Panc1 (cell line): ENCODE data around the gene ZBTB7C. TPM values are rescaled to one million over a fixed set of nuclear protein-coding genes. Genes with fewer than 3 reads are reported as not detected.

Source experiments
- ATAC-seq: fragments of 200-7000 bp; cut with Tn5 transposase; 2 replicates; pipeline ENCODE4 v1.9.1; 2020; ENCODE audit warnings: mild to moderate bottlenecking, moderate library complexity
- BruUV-seq: library from RNA; stranded (reverse); fragments of 400-500 nt; replicated peaks from 2 replicates; lab custom pipeline; 2021; lab: Mats Ljungman, UMichigan
- CTCF ChIA-PET: fragments of 300-600 bp; sonication (Branson Sonifier 250); formaldehyde crosslinking; loops from one replicate; lab custom pipeline; 2022; ENCODE audit warnings: antibody characterized with exemption; lab: Charles Lee
- POLR2A ChIA-PET: fragments of 300-600 bp; sonication (Branson Sonifier 250); formaldehyde crosslinking; loops from one replicate; lab custom pipeline; 2022; ENCODE audit warnings: antibody characterized with exemption; lab: Charles Lee
- DNase-seq: peaks from one replicate; pipeline ENCODE4 v3.0.0-alpha.2; 2010; ENCODE audit warnings: low read depth, low spot score
- H3K27ac ChIP-seq: 2 replicates; pipeline ENCODE4 v1.5.1; 2011; ENCODE audit warnings: mild to moderate bottlenecking, low read length, inconsistent platforms
- H3K27me3 ChIP-seq: fragments of 200-500 bp; sonication (Bioruptor generic); 2 replicates; pipeline ENCODE4 v1.6.0; 2014; ENCODE audit warnings: low read length, inconsistent platforms; ENCODE audit not compliant: control insufficient read depth, insufficient read depth
- H3K36me3 ChIP-seq: fragments of 200-500 bp; sonication (Bioruptor generic); 2 replicates; pipeline ENCODE4 v1.5.1; 2014; ENCODE audit warnings: inconsistent platforms, mild to moderate bottlenecking, low read length, moderate library complexity; ENCODE audit not compliant: control insufficient read depth, insufficient read depth
- H3K4me1 ChIP-seq: 2 replicates; pipeline ENCODE4 v1.5.1; 2011; ENCODE audit warnings: inconsistent platforms, mild to moderate bottlenecking, low read length, moderate library complexity; ENCODE audit not compliant: control insufficient read depth, insufficient read depth
- H3K4me3 ChIP-seq, 2 experiments: 2 replicates each; pipeline ENCODE4 v1.5.1; 2011 to 2012; ENCODE audit warnings: low read depth in 2 of 2, low read length in 2 of 2, mild to moderate bottlenecking in 2 of 2, inconsistent platforms in 1 of 2, moderate library complexity in 1 of 2
- H3K9me3 ChIP-seq: fragments of 200-500 bp; sonication (Bioruptor generic); 2 replicates; pipeline ENCODE4 v1.5.1; 2014; ENCODE audit warnings: low read depth, mild to moderate bottlenecking, inconsistent platforms, low read length, moderate library complexity; ENCODE audit not compliant: control insufficient read depth, insufficient read depth
- CTCF ChIP-seq: fragments of 450-650 bp; IDR thresholded peaks from 2 replicates; pipeline ENCODE4 v1.5.1; 2017; ENCODE audit warnings: mild to moderate bottlenecking
- POLR2AphosphoS5 ChIP-seq: IDR thresholded peaks from 2 replicates; pipeline ENCODE4 v1.6.1; 2012; ENCODE audit warnings: mild to moderate bottlenecking, low read depth, low read length, moderate library complexity
- SIN3A ChIP-seq: IDR thresholded peaks from 2 replicates; pipeline ENCODE4 v1.6.1; 2012; ENCODE audit warnings: low read depth, mild to moderate bottlenecking, low read length, moderate library complexity, borderline replicate concordance; ENCODE audit not compliant: insufficient read depth
- TCF7L2 ChIP-seq: IDR thresholded peaks from 2 replicates; pipeline ENCODE4 v1.6.1; 2011; ENCODE audit warnings: mild to moderate bottlenecking, low read depth, low read length, inconsistent platforms
- in situ Hi-C: cut with HindIII; loops from 2 replicates; pipeline ENCODE4 v1.10.0; 2016; ENCODE audit warnings: low sequenced_read_pairs, low pct_unique_long_range_greater_than_20kb
- intact Hi-C: fragments of 100-400 bp; cut with micrococcal nuclease; formaldehyde crosslinking; loops from one replicate; pipeline ENCODE4 v1.10.0; 2022; ENCODE audit not compliant: unreplicated experiment
- total RNA-seq: library from RNA; stranded (reverse); gene quantifications from one replicate; pipeline ENCODE4 v1.2.1, GENCODE V29; 2021; ENCODE audit not compliant: unreplicated experiment
- TF ChIP-seq, protein P1 (sequence below), 2 experiments: IDR thresholded peaks; 2 replicates each; pipeline ENCODE4 v1.6.1; 2011 to 2012; ENCODE audit warnings: low read depth in 2 of 2, control low read depth in 1 of 2, low read length in 1 of 2, mild to moderate bottlenecking in 1 of 2, moderate library complexity in 1 of 2; ENCODE audit not compliant: insufficient read depth in 1 of 2

ZBTB7C gene
- total RNA-seq, 1 experiment from 2014 or later, result 0.03 TPM

DNA sequence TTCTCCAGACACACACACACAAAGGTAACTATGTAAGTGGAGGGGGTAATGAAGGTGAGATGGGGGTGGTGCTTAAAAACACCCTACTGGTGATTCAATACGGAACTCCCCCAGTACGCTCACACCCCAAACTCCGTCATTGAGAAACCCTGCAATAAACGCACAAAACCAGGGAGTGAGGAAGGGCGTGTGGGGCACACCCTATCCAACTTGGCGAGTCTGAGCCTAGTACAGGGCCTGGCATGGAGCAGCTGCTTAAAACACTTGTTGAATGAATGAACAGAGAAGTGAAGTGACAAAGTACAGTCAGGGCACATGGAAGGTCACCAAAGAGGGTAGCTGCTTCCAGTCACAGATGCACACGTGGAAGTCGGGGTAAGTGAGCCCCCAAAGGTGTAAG is 331.9 kb downstream of the ZBTB7C start:
- ATAC-seq (no peak), DNase-seq (no peak)
- in situ Hi-C loops (no loop called here), intact Hi-C loops (no loop called here)
- H3K9me3 ChIP-seq, result no peaks in the 10 kb centered on the region
- H3K27ac ChIP-seq, result no peak overlapping the region
- BruUV-seq, result no TSS peak
- CTCF ChIA-PET, result no interaction called here
- POLR2A ChIA-PET, result no interaction called here
- no peaks in the 10 kb centered on the region for H3K36me3 ChIP-seq
- H3K4me3 ChIP-seq, result no peak overlapping the region
- no peaks in the 10 kb centered on the region for H3K27me3 ChIP-seq
- H3K4me1 ChIP-seq, result no peaks in the 10 kb centered on the region
- TF ChIP-seq SIN3A (no peak), CTCF (no peak), TCF7L2 (no peak), POLR2AphosphoS5 (no peak)
- TF ChIP-seq, protein P1, sequence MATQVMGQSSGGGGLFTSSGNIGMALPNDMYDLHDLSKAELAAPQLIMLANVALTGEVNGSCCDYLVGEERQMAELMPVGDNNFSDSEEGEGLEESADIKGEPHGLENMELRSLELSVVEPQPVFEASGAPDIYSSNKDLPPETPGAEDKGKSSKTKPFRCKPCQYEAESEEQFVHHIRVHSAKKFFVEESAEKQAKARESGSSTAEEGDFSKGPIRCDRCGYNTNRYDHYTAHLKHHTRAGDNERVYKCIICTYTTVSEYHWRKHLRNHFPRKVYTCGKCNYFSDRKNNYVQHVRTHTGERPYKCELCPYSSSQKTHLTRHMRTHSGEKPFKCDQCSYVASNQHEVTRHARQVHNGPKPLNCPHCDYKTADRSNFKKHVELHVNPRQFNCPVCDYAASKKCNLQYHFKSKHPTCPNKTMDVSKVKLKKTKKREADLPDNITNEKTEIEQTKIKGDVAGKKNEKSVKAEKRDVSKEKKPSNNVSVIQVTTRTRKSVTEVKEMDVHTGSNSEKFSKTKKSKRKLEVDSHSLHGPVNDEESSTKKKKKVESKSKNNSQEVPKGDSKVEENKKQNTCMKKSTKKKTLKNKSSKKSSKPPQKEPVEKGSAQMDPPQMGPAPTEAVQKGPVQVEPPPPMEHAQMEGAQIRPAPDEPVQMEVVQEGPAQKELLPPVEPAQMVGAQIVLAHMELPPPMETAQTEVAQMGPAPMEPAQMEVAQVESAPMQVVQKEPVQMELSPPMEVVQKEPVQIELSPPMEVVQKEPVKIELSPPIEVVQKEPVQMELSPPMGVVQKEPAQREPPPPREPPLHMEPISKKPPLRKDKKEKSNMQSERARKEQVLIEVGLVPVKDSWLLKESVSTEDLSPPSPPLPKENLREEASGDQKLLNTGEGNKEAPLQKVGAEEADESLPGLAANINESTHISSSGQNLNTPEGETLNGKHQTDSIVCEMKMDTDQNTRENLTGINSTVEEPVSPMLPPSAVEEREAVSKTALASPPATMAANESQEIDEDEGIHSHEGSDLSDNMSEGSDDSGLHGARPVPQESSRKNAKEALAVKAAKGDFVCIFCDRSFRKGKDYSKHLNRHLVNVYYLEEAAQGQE (IDR thresholded peaks at IDR 0.05; ENCODE audit: insufficient read depth in 1 of 2, low read depth in 2 of 2, low read length in 1 of 2), result no peak

DNA sequence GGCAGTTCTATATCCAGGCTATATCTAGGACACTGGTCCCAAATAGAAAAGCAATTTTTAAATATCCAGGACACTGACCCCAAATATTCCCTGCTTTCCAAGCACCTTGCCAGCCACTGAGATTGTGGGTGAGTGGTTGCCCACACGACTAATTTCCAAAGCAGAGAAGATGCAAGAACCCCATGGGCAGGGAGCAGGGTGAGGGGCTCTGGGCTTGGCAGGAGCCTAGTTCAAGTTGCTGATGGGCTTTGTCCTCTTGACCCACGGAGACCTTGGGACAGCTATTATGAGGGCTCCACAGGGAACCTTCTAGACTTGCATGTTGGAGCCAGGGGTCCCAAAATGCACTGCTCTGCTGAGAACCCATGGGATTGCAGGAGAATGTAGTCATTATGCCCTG is 332.7 kb downstream of the ZBTB7C start:
- in situ Hi-C loops, result no loop called here
- no peaks in the 10 kb centered on the region for H3K27me3 ChIP-seq
- no peak for ATAC-seq

More for the DNA sequence above, 332.7 kb downstream of the ZBTB7C start:
- Histone ChIP-seq H3K27ac (no peak overlapping the region), H3K36me3 (no peaks in the 10 kb centered on the region), H3K4me1 (no peaks in the 10 kb centered on the region), H3K4me3 (no peak overlapping the region), H3K9me3 (no peaks in the 10 kb centered on the region)
- POLR2A ChIA-PET, result no interaction called here
- no peak for DNase-seq
- BruUV-seq, result no TSS peak
- TF ChIP-seq CTCF (no peak), SIN3A (no peak), TCF7L2 (no peak)
- TF ChIP-seq, protein P1 (IDR thresholded peaks at IDR 0.05; ENCODE audit: insufficient read depth in 1 of 2, low read depth in 2 of 2, low read length in 1 of 2), result no peak
- intact Hi-C loops, result no loop called here
- CTCF ChIA-PET, result no interaction called here
